ENCODE results near the gene GPR132. TPM values are rescaled to one million over a fixed set of nuclear protein-coding genes. Genes with fewer than 3 reads are reported as not detected.

Gene GPR132
- total RNA-seq, 1 experiment from 2014 or later: 0.20 TPM

DNA sequence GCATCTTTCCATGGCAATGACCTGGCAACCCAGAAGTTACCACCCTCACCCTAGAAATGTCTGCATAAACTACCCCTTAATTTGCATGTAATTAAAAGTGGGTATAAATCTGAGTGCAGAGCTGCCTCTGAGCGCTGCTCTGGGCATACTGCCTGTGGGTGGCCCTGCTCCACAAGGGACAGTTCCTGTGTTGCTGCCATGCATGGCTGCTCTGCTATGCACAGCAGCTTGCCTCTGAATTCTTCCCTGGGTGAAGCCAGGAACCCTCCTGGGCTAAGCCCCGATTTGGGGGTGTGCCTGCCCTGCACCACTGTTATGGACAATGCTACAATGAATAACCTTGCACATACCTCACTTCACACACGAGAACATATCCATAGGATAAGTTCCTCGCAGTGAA is 35.7 kb upstream of the GPR132 start:
- Histone ChIP-seq H3K23me2 (ENCODE audit: insufficient read length, low read depth, low read length, poor library complexity, severe bottlenecking) (no peaks in the 10 kb centered on the region), H4K91ac (ENCODE audit: insufficient read length, low read depth, low read length) (no peak overlapping the region), H3K56ac (ENCODE audit: insufficient read length, low read depth, low read length) (no peak overlapping the region), H3K18ac (ENCODE audit: insufficient read length, low read depth, low read length) (no peak overlapping the region), H3K79me2 (ENCODE audit: insufficient read depth, low read length) (no peaks in the 10 kb centered on the region), H3K14ac (ENCODE audit: insufficient read depth, low read length) (no peak overlapping the region), H3K4me1 (ENCODE audit: insufficient read depth, low read length) (no peaks in the 10 kb centered on the region), H3K79me1 (ENCODE audit: insufficient read depth, low read depth, low read length, poor library complexity, severe bottlenecking) (no peaks in the 10 kb centered on the region), H4K8ac (replicated peaks; ENCODE audit: insufficient read length, low read depth, low read length) (no peak overlapping the region), H3K4me2 (ENCODE audit: insufficient read depth, insufficient read length, low read length) (no peak overlapping the region), H3K23ac (ENCODE audit: insufficient read length, low read depth, low read length) (no peak overlapping the region), H2AK5ac (ENCODE audit: insufficient read length, low read length) (no peak overlapping the region), H3K27ac (ENCODE audit: insufficient read length, low read depth, low read length) (no peak overlapping the region), H3K9ac (ENCODE audit: extremely low read depth, insufficient read length, low read length) (no peak overlapping the region), H2BK5ac (ENCODE audit: insufficient read length, low read length) (no peak overlapping the region), H2BK15ac (ENCODE audit: low read depth, low read length) (no peak overlapping the region), H2BK120ac (ENCODE audit: low read depth, low read length, poor library complexity, severe bottlenecking) (no peak overlapping the region), H4K5ac (ENCODE audit: insufficient read length, low read depth, low read length) (no peak overlapping the region), H3K4ac (ENCODE audit: low read depth, low read length) (no peak overlapping the region), H4K20me1 (ENCODE audit: control insufficient read depth, insufficient read depth, insufficient read length) (no peaks in the 10 kb centered on the region), H2AFZ (ENCODE audit: low read length) (no peak overlapping the region), H3K9me3 (ENCODE audit: control insufficient read depth, low read depth, low read length) (peaks cover 11% of the 10 kb centered on the region), H3K27me3 (ENCODE audit: insufficient read depth, low read length) (no peaks in the 10 kb centered on the region), H2BK20ac (ENCODE audit: low read depth, low read length, poor library complexity, severe bottlenecking) (no peak overlapping the region), H3T11ph (ENCODE audit: low read length) (no peak overlapping the region), H2BK12ac (ENCODE audit: insufficient read length, low read depth, low read length) (no peak overlapping the region)
- Mint-ChIP-seq H3K27me3 (ENCODE audit: low read depth) (peaks cover 68% of the 10 kb centered on the region), H3K27ac (no peak overlapping the region), H3K4me1 (no peaks in the 10 kb centered on the region), H3K9me3 (peaks cover 31 to 34% of the 10 kb centered on the region in 2 experiments), H3K4me3 (no peak overlapping the region), H3K36me3 (ENCODE audit: insufficient read depth in 1 of 3, low read depth in 3 of 3) (peaks cover 0 to 8% (median 5%) of the 10 kb centered on the region in 3 experiments; a peak in 3 of 7 replicates)
- TF ChIP-seq, protein P1, sequence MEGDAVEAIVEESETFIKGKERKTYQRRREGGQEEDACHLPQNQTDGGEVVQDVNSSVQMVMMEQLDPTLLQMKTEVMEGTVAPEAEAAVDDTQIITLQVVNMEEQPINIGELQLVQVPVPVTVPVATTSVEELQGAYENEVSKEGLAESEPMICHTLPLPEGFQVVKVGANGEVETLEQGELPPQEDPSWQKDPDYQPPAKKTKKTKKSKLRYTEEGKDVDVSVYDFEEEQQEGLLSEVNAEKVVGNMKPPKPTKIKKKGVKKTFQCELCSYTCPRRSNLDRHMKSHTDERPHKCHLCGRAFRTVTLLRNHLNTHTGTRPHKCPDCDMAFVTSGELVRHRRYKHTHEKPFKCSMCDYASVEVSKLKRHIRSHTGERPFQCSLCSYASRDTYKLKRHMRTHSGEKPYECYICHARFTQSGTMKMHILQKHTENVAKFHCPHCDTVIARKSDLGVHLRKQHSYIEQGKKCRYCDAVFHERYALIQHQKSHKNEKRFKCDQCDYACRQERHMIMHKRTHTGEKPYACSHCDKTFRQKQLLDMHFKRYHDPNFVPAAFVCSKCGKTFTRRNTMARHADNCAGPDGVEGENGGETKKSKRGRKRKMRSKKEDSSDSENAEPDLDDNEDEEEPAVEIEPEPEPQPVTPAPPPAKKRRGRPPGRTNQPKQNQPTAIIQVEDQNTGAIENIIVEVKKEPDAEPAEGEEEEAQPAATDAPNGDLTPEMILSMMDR (conservative IDR thresholded peaks at IDR 0.05): no peak
- no CpG with 5 or more reads among the region's 4 CpGs for WGBS (ENCODE audit: extremely low coverage, insufficient read length, low lambda C conversion rate)
- no peak for DNase-seq

Measured in H9 (cell line).